Stimulated activated CD4-positive, alpha-beta T cell treated with anti-CD3 and anti-CD28 coated beads, Interleukin-1b, Interleukin-23, amount 100 ng/mL, for 4 hours (primary cell): Measurements from ENCODE around the gene SLC5A5.

Source experiments
- DNase-seq, 2 donors: peaks; one replicate each; pipeline ENCODE4 v3.0.0-alpha.2; 2020; ENCODE audit warnings: low read depth in 2 of 2

The SLC5A5 gene

GRCh38 chr19:17847538-17848366 is 24.0 kb upstream of the SLC5A5 start, which contains the start of gene JAK3:
JAK3 (minus strand) TSS chr19:17847982; CDS start chr19:17844417, 3,565 bp downstream.
- DNase-seq, result peak; percentile 81 to 83

GRCh38 chr19:17848595-17849292 is 23.0 kb upstream of the SLC5A5 start:
- DNase-seq, result no peak

GRCh38 chr19:17854061-17854460 is 17.7 kb upstream of the SLC5A5 start:
- DNase-seq, result no peak

GRCh38 chr19:17855280-17856152 is 16.2 kb upstream of the SLC5A5 start:
- DNase-seq, result peak; percentile 94 to 96

- DNase-seq, result peak; percentile 94 to 98
Observed at GRCh38 chr19:17859533-17860330, 12.0 kb upstream of the SLC5A5 start, which contains the start of gene RPL18A. RPL18A (plus strand) TSS chr19:17859910; CDS start chr19:17859957, 47 bp downstream.

- no peak for DNase-seq
Observed at GRCh38 chr19:17860331-17860992, 11.3 kb upstream of the SLC5A5 start.

- DNase-seq, result no peak
Observed at GRCh38 chr19:17860993-17861360, 10.8 kb upstream of the SLC5A5 start.

- no peak for DNase-seq
Observed at GRCh38 chr19:17861542-17862402, 10.0 kb upstream of the SLC5A5 start.

GRCh38 chr19:17862711-17863519 is 8.8 kb upstream of the SLC5A5 start:
- DNase-seq, result no peak

- DNase-seq, result no peak
Observed at GRCh38 chr19:17863520-17864182, 8.1 kb upstream of the SLC5A5 start.

GRCh38 chr19:17865364-17866311 is 6.1 kb upstream of the SLC5A5 start:
- peak in 1 of 2 donors; percentile 21 for DNase-seq

- DNase-seq, result no peak
Observed at GRCh38 chr19:17866312-17866963, 5.3 kb upstream of the SLC5A5 start.

GRCh38 chr19:17866964-17867486 is 4.7 kb upstream of the SLC5A5 start:
- no peak for DNase-seq

- DNase-seq, result no peak
Observed at GRCh38 chr19:17868669-17869068, 3.1 kb upstream of the SLC5A5 start.

- no peak for DNase-seq
Observed at GRCh38 chr19:17869114-17869608, 2.6 kb upstream of the SLC5A5 start.
